ENCODE data around the gene MFAP3.

The MFAP3 gene

GRCh38 chr5:154095904-154096303 is 57.1 kb downstream of the MFAP3 start:
- DNase-seq, result no peak

DNA sequence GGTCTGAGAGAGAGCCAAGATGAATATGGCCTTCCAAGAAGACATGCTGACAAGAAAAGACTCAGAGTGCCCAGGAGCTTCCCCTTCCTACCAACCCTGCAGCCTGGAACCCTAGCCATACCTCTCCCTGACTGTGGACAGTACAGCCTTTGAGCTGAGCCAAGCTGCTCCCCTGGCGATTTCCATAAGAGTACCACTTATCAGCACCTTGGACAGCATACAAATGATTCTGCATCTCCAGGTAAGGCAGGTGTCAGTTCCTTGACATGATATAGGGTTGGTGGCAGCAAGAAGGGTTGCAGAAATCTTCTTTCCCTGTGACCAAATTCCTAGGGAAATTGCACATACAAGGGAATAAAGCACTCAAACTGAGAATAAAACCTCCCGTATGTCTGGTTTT is 58.3 kb downstream of the MFAP3 start:
- no peak for DNase-seq

- DNase-seq, result no peak
Observed at GRCh38 chr5:154098465-154098864, 59.7 kb downstream of the MFAP3 start.

DNA sequence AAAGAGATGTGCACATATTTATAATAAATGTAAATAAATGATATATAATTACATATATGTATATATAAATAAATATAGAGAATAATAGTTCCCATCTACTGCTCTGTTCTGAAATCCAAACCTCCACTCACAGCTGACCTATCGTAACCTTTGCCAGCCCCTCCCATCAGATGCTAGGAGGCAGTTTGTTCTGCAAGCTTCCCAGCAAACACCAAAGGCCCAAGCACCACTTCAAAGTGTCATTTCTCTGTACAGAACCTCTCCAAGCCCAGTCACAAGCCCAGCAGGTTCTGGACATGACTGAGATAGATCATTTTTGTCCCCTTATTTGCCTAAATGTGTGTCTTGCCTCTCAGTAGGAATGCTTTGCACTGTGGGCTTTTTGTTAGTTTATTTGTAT is 62.4 kb downstream of the MFAP3 start:
- DNase-seq, result no peak

DNA sequence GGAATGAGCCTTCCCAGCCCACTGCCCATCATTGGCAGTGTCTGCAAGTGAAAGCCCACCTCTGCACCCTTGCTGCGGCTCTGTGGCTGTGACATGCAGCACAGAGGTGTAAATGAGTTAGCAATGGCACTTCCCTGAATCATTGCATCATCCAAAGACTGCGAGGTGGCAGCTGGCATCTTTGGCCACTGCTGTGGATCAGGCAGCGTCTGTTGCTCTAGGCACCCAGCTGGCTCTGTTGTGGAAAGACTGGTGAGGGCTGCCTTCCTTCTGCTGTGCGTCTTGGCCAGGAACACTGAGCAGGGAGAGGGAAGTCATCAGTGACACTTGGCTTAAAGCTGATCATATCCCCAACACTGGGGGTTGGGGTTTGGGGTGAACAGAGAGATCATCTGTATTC is 64.5 kb downstream of the MFAP3 start:
- no peak for DNase-seq

All from NCI-H1092 (cell line).